Gastroesophageal sphincter (tissue), 4 donors: ENCODE measurements around the gene LY86. TPM values are rescaled to one million over a fixed set of nuclear protein-coding genes. Genes with fewer than 3 reads are reported as not detected.

Experiments used
- ATAC-seq: fragments of 150-250 bp; one replicate; pipeline ENCODE4 v1.9.1; 2016; ENCODE audit warnings: mild to moderate bottlenecking, moderate library complexity
- H3K27ac ChIP-seq, 4 donors: fragments of 200-600 bp; sonication (generic) in 3 of 4; 1 replicate in 3 of 4; 2 replicates in 1 of 4; pipeline ENCODE4 v1.5.1; 2016 to 2019
- H3K27me3 ChIP-seq: fragments of 200-600 bp; sonication (generic); one replicate; pipeline ENCODE4 v1.5.1; 2019
- H3K36me3 ChIP-seq, 2 donors: fragments of 200-600 bp; sonication (generic); one replicate each; pipeline ENCODE4 v1.5.1; 2019; ENCODE audit warnings: control low read depth in 1 of 2
- H3K4me1 ChIP-seq, 3 donors: fragments of 200-600 bp; sonication (generic); 1 replicate in 2 of 3; 2 replicates in 1 of 3; pipeline ENCODE4 v1.5.1; 2016 to 2019; ENCODE audit warnings: control low read depth in 2 of 3
- H3K4me3 ChIP-seq, 2 donors: fragments of 200-600 bp; sonication (generic); one replicate each; pipeline ENCODE4 v1.5.1; 2019; ENCODE audit warnings: mild to moderate bottlenecking in 1 of 2, moderate library complexity in 1 of 2
- H3K9me3 ChIP-seq, 3 donors: fragments of 200-600 bp; sonication (generic); one replicate each; pipeline ENCODE4 v1.5.1; 2017 to 2019; ENCODE audit warnings: control low read depth in 2 of 3
- EP300 ChIP-seq: sonication (generic); formaldehyde crosslinking; IDR thresholded peaks from one replicate; pipeline ENCODE4 v1.6.1; 2017; ENCODE audit warnings: antibody characterized with exemption, mild to moderate bottlenecking
- POLR2A ChIP-seq, 2 donors: fragments of 450-650 bp; IDR thresholded peaks; one replicate each; pipeline ENCODE4 v1.6.1; 2017; ENCODE audit warnings: antibody characterized with exemption in 2 of 2, mild to moderate bottlenecking in 2 of 2, moderate library complexity in 1 of 2
- POLR2AphosphoS5 ChIP-seq: sonication (generic); formaldehyde crosslinking; IDR thresholded peaks from one replicate; pipeline ENCODE4 v1.6.1; 2017; ENCODE audit warnings: antibody characterized with exemption
- WGBS, 2 donors: methylation state at CpG; one replicate each; pipeline ENCODE4 v1.1.5; 2018; ENCODE audit warnings: low coverage in 1 of 2; 5-methylcytosine and 5-hydroxymethylcytosine counted together
- total RNA-seq, 4 donors: library from RNA; depleted of rRNA; stranded (reverse); fragments of >200 nt; gene quantifications; one replicate each; pipeline ENCODE4 v1.1.0, GENCODE V29; 2016
- TF ChIP-seq, protein P1 (sequence below), 4 experiments: fragments of 200-600 bp in 2 of 4; fragments of 450-650 bp in 2 of 4; sonication (generic) in 1 of 4; IDR thresholded peaks; one replicate each; pipeline ENCODE4 v1.5.1; 2017 to 2019; ENCODE audit warnings: antibody characterized with exemption in 4 of 4, mild to moderate bottlenecking in 2 of 4, moderate library complexity in 2 of 4

LY86 gene
- 1 to 10 TPM in 3 of 4 donors, not detected in 1; 2.2 to 3.9 (median 3.9) TPM for total RNA-seq

DNA sequence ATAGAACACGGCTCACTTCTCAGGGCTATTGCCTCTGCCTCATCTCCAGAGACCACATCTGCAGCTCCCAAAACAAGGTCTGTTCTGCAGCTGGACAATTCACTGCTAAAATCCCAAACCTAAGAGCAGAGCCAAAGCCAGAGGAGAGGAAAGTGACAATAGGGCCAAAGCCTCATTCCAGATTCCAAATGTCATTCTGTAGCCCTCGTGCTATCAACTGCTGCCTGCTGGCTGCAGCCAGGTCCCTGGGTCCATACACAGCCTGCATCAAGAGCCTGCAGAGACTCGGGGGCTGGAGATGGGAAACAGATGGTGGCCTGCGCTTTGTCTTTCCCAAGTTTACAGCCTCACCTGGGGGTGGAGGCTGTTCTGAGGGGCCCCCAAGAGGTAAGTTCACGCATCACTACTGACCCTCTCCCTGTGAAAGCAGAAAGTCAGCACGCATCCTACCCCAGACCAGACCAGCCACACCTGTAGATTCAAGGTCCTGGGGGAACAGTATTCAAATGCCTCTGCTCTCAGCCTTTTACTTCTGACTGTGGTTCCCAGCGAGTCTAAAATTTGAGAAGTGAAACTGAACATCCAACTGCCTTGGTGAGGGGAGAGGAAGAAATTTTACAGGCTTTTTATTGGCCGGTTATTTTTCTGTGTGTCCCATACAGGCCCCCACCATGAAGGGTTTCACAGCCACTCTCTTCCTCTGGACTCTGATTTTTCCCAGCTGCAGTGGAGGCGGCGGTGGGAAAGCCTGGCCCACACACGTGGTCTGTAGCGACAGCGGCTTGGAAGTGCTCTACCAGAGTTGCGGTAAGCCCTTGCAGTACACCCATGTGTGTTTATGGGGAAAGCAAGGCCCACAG is at the start of gene LY86:
Gene LY86, plus strand, starts transcription at position 657 of the 860 bp plus-strand sequence. Its CDS starts 15 bp downstream, at position 672.
- ATAC-seq: peak; percentile 23
- Histone ChIP-seq H3K4me1 (no peaks in the 10 kb centered on the region), H3K9me3 (no peaks in the 10 kb centered on the region), H3K27ac (peak within 1 kb of the TSS in 1 of 4 donors; percentile 12), H3K27me3 (no peaks in the 10 kb centered on the region), H3K4me3 (peak within 1 kb of the TSS in 1 of 2 donors; percentile 4), H3K36me3 (no peaks in the 10 kb centered on the region)
- WGBS, 2 donors: 34 to 61% methylated on average over 2 to 5 of the region's 14 CpGs
- TF ChIP-seq POLR2A (IDR thresholded peaks at IDR 0.05) (no peak), EP300 (no peak), POLR2AphosphoS5 (no peak)
- TF ChIP-seq, protein P1, sequence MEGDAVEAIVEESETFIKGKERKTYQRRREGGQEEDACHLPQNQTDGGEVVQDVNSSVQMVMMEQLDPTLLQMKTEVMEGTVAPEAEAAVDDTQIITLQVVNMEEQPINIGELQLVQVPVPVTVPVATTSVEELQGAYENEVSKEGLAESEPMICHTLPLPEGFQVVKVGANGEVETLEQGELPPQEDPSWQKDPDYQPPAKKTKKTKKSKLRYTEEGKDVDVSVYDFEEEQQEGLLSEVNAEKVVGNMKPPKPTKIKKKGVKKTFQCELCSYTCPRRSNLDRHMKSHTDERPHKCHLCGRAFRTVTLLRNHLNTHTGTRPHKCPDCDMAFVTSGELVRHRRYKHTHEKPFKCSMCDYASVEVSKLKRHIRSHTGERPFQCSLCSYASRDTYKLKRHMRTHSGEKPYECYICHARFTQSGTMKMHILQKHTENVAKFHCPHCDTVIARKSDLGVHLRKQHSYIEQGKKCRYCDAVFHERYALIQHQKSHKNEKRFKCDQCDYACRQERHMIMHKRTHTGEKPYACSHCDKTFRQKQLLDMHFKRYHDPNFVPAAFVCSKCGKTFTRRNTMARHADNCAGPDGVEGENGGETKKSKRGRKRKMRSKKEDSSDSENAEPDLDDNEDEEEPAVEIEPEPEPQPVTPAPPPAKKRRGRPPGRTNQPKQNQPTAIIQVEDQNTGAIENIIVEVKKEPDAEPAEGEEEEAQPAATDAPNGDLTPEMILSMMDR (IDR thresholded peaks at IDR 0.05): no peak

DNA sequence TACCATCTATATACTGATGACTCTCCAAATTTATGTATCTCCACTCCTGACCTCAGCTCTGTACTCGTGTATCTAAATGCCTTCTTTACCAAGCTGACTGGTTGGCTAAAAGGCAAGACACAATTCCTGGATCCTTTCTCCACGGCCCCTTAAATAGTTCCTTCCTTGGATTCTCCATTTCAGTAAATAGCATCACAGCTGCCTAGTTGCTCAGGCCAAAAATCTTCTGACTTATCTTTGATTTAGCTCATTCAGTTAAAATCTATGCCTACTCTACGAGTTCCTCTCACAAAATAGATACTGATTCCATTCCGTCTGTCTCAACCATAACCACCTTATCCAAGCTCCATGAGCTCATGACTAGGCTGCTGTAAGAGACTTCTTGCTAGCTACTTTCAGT is 49.5 kb upstream of the LY86 start:
- no peaks in the 10 kb centered on the region for H3K36me3 ChIP-seq
- ATAC-seq: no peak
- TF ChIP-seq EP300: no peak
- TF ChIP-seq, protein P1 (IDR thresholded peaks at IDR 0.05): no peak
- TF ChIP-seq POLR2A (IDR thresholded peaks at IDR 0.05): no peak
- TF ChIP-seq POLR2AphosphoS5: no peak
- H3K4me1 ChIP-seq: peaks cover 0 to 6% (median 4%) of the 10 kb centered on the region in 3 donors
- WGBS, 2 donors: 21 to 47% methylated on average over 4 of the region's 4 CpGs
- no peak overlapping the region for H3K27ac ChIP-seq
- peaks cover 0 to 16% (median 0%) of the 10 kb centered on the region in 3 donors for H3K9me3 ChIP-seq
- peaks cover 25% of the 10 kb centered on the region for H3K27me3 ChIP-seq
- no peak overlapping the region for H3K4me3 ChIP-seq

DNA sequence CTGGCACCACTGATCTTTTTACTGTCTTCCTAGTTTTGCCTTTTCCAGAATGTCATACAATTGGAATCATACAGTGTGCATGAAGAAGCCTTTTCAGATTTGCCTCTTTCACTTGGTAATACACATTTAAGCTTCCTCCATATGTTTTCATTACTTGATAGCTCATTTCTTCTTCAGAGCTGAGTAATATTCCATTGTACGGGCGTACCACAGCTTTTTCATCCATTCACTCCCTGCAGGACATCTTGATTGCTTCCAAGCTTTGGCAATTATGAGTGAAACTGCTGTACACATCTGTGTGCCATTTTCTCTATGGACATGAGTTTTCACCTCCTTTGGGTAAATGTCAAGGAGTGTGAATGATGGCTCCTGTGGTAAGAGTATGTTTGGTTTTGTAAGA is 46.2 kb upstream of the LY86 start:
- H3K27me3 ChIP-seq: peaks cover 51% of the 10 kb centered on the region
- no peak for ATAC-seq
- H3K27ac ChIP-seq: peak overlapping the region in 1 of 4 donors; percentile 5
- H3K36me3 ChIP-seq: no peaks in the 10 kb centered on the region
- no peak overlapping the region for H3K4me3 ChIP-seq
- H3K9me3 ChIP-seq: peaks cover 0 to 16% (median 0%) of the 10 kb centered on the region in 3 donors
- WGBS, 2 donors: 100% methylated on average over 2 of the region's 2 CpGs
- H3K4me1 ChIP-seq: peaks cover 0 to 23% (median 10%) of the 10 kb centered on the region in 3 donors
- no peak for TF ChIP-seq EP300
- no peak for TF ChIP-seq POLR2A (IDR thresholded peaks at IDR 0.05)

DNA sequence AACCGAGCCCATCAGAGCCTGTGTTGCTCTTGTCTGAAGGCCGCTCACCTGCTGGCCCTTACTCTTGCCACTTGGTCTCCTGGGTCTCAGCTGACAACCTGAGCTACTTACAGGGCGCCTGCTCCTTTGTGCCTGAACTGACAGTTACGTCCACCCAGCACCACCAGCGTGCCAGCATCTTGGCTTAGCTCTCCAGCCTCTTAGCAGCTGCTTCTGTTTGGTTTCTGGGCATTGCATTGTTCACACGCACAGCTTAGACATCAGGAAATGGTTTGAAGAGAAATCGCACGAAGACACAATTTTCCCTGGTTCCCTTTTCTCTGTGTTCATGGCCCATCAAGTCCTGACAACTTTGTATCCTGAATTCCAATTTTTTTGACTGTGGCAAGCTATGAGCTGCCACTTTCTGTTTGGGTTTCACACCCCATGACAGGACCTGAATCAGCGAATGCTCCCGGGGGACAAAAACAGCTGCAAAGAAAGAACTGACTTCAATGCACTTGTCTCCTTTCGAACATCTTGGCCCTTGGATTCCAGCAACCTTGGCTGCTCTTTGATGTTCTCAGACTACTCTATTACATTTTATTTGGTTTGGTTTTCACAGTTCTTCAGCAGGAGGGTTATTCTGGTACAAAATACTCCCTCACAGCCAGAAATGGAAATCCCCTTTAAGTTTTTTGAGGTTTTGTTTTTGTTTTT is 45.2 kb upstream of the LY86 start:
- Histone ChIP-seq H3K4me3 (no peak overlapping the region), H3K27me3 (peaks cover 61% of the 10 kb centered on the region), H3K4me1 (peaks cover 0 to 18% (median 6%) of the 10 kb centered on the region in 3 donors), H3K9me3 (peaks cover 0 to 16% (median 0%) of the 10 kb centered on the region in 3 donors), H3K36me3 (no peaks in the 10 kb centered on the region), H3K27ac (peak overlapping the region in 2 of 4 donors; percentile 5 to 38)
- TF ChIP-seq POLR2A (IDR thresholded peaks at IDR 0.05): no peak
- 80 to 82% methylated on average over 9 of the region's 11 CpGs for WGBS, 2 donors
- ATAC-seq: no peak

DNA sequence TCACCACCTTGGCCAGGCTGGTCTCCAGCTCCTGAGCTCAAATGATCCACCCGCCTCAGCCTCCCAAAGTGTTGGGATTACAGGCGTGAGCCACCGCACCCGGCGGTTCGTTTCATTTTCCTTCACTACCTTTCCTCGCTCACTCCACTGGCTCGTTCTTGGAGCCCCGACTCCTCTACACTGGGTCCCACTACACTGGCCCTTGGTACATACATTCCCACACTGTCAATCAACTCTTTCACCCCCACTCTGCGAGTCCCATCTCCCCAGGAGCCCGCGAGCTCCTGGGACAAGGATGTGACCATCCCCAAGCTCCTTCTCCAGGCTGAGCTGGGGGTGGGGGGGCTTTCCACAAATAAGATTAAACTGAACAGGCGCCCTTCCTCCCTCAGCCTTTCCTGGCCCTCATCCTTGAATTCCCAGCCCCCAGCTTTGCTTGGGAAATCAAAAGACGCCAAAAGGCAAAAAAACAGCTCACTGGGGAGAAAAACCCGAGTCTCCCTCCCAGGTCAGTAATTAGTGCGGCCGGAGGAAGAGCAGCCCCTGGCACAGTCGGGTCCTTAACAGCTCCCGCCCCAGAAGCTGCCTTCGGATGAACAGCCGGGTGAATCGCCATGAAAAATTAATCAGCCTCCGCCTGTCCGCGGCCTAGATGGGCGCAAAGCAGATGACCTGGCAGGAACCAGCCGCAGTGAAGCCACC is 42.8 kb upstream of the LY86 start:
- Histone ChIP-seq H3K4me3 (peak overlapping the region in 1 of 2 donors; percentile 52), H3K27ac (peak overlapping the region in 1 of 4 donors; percentile 52), H3K4me1 (peaks cover 0 to 17% (median 6%) of the 10 kb centered on the region in 3 donors), H3K36me3 (no peaks in the 10 kb centered on the region), H3K9me3 (peaks cover 0 to 16% (median 0%) of the 10 kb centered on the region in 3 donors), H3K27me3 (peaks cover 81% of the 10 kb centered on the region)
- ATAC-seq: peak; percentile 10
- no peak for TF ChIP-seq POLR2AphosphoS5
- no peak for TF ChIP-seq EP300
- TF ChIP-seq POLR2A (IDR thresholded peaks at IDR 0.05): no peak
- TF ChIP-seq, protein P1 (IDR thresholded peaks at IDR 0.05): no peak
- 55 to 81% methylated on average over 7 to 14 of the region's 27 CpGs for WGBS, 2 donors
